Gastrocnemius medialis (tissue), 4 donors: ENCODE data around the gene SLC17A4.

Experiments used
- CTCF ChIP-seq, 5 experiments: fragments of 450-650 bp in 3 of 5; fragments of 200-600 bp in 2 of 5; sonication (generic) in 2 of 5; IDR thresholded peaks in 4 of 5; conservative IDR thresholded peaks in 1 of 5; 1 replicate in 4 of 5; 2 replicates in 1 of 5; pipeline ENCODE4 v1.5.1; 2016 to 2019; ENCODE audit warnings: antibody characterized with exemption in 5 of 5, mild to moderate bottlenecking in 3 of 5, moderate library complexity in 3 of 5
- POLR2A ChIP-seq, 2 donors: fragments of 450-650 bp; IDR thresholded peaks; one replicate each; pipeline ENCODE4 v1.6.1; 2017; ENCODE audit warnings: antibody characterized with exemption in 2 of 2, mild to moderate bottlenecking in 2 of 2, moderate library complexity in 2 of 2

GRCh38 chr6:25732468-25733198, 21.9 kb upstream of the SLC17A4 start:
- TF ChIP-seq CTCF (IDR thresholded peaks at IDR 0.05 in 4 of 5, conservative IDR thresholded peaks at IDR 0.05 in 1 of 5) (no peak), POLR2A (IDR thresholded peaks at IDR 0.05) (no peak)
